ENCODE data around the gene CDK6.

CDK6 gene

DNA sequence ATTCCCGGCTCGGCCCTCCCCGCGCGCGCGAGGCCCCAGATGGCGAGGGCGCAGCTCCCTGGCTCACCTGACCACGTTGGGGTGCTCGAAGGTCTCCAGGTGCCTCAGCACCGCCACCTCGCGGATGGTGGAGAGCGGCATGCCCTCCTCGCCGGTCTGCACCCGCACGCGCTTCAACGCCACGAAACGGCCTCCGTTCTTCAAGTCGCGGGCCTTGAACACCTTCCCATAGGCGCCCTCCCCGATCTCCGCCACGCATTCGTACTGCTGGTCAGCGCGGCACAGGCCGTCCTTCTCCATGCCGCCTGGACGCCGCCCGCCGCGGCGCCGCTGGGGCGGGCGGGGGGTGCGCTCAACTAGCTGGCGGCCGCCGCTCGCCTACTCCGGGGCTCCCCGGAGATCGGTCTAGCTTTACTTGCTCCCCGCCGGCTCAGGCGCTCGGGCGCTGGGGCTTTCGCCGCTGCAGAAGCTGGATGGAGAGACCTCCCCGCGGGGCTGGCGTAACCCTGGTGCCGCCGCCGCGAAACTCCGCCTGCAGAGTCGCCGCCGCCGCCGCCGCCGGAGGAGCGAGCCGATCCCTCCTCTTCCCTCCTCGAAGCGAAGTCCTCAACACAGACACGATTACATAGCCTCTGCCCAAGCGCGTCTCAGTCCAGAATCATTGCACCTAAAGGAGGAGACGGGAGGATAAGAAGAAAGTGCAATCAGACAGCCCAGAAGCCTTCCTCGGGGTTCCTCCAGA, 3.2 kb downstream of the CDK6 start:
- H3K4me3 Mint-ChIP-seq = peak overlapping the region; percentile 90 to 99 (median 97)
- H3K9me3 Mint-ChIP-seq = no peaks in the 10 kb centered on the region
- peaks cover 9% of the 10 kb centered on the region for H3K27me3 Mint-ChIP-seq (ENCODE audit: low read depth)
- TF ChIP-seq, protein P1, sequence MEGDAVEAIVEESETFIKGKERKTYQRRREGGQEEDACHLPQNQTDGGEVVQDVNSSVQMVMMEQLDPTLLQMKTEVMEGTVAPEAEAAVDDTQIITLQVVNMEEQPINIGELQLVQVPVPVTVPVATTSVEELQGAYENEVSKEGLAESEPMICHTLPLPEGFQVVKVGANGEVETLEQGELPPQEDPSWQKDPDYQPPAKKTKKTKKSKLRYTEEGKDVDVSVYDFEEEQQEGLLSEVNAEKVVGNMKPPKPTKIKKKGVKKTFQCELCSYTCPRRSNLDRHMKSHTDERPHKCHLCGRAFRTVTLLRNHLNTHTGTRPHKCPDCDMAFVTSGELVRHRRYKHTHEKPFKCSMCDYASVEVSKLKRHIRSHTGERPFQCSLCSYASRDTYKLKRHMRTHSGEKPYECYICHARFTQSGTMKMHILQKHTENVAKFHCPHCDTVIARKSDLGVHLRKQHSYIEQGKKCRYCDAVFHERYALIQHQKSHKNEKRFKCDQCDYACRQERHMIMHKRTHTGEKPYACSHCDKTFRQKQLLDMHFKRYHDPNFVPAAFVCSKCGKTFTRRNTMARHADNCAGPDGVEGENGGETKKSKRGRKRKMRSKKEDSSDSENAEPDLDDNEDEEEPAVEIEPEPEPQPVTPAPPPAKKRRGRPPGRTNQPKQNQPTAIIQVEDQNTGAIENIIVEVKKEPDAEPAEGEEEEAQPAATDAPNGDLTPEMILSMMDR (IDR thresholded peaks at IDR 0.05; ENCODE audit: unreplicated experiment in 3 of 3) = peak; percentile 76 to 89 (median 78)
- peaks cover 45% of the 10 kb centered on the region for H3K4me1 Mint-ChIP-seq
- H3K36me3 Mint-ChIP-seq (ENCODE audit: low read depth) = peaks cover 18% of the 10 kb centered on the region
- peak overlapping the region; percentile 98 to 100 (median 100) for H3K27ac Mint-ChIP-seq

DNA sequence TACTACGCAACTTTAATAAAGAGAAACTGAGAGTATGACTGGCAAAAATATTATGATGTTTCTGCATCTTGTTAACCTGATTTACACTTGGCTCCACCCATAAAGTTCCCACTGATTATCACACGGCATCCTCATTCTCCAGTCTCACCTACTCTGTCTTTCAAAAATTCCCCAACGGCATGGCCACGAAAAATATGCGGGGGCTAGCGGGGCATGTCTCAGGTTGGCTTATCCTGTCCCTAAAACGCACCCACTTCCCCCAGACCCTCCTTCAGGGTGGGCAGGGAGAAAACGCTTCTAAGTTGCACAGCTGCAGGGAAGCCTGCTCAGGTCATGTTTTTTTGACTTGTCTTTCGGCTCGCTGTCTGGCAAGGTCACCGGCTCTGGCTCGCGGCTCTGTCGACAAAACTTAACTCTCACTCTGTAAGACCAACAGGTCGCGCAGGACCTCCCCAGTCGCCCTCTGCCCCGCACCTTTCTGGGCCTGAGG, 3.8 kb downstream of the CDK6 start:
- peaks cover 9% of the 10 kb centered on the region for H3K27me3 Mint-ChIP-seq (ENCODE audit: low read depth)
- H3K27ac Mint-ChIP-seq = peak overlapping the region; percentile 93 to 100 (median 98)
- TF ChIP-seq, protein P1 (IDR thresholded peaks at IDR 0.05; ENCODE audit: unreplicated experiment in 3 of 3) = no peak
- H3K4me3 Mint-ChIP-seq = peak overlapping the region; percentile 90 to 99 (median 97)
- H3K4me1 Mint-ChIP-seq = peaks cover 48% of the 10 kb centered on the region
- peaks cover 18% of the 10 kb centered on the region for H3K36me3 Mint-ChIP-seq (ENCODE audit: low read depth)
- no peaks in the 10 kb centered on the region for H3K9me3 Mint-ChIP-seq

DNA sequence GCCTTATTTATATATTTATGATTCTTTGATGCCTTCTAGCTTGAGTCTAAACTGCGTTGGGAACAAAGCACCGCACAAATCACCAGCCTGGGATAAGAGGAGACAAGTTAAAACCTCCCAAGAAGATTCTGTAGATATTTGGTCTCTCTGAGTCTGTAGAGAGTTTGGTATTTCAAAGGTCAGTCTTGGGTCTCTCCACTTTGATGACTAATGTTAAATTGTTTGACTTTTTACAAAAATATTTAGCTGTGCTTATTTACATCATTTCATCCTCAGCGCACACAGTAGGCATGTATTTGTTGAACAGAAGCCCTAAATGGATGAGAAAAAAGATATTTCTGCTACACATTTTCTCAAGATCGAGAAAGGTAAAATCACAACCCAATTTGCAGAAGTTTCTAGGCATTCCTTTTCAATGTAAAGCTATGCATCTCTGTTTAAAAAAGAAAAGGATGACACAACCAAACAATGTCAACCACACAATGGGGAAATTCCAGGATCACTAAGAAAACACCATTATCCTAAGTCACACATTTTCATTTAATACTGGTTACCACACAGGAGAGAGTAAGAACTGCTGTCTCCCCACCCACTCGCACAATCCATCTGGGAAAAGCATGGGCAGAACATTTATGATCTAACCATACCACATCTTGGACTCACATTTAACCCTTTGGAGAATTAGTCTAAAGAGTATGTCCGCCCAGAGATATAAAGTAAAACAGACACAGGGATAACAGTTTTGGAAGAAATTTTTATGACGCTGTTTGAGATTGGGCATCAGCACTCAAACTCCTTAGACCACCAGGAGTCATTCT, 4.4 kb downstream of the CDK6 start:
- H3K4me3 Mint-ChIP-seq = peak overlapping the region; percentile 90 to 99 (median 97)
- TF ChIP-seq, protein P1 (IDR thresholded peaks at IDR 0.05; ENCODE audit: unreplicated experiment in 3 of 3) = no peak

DNA sequence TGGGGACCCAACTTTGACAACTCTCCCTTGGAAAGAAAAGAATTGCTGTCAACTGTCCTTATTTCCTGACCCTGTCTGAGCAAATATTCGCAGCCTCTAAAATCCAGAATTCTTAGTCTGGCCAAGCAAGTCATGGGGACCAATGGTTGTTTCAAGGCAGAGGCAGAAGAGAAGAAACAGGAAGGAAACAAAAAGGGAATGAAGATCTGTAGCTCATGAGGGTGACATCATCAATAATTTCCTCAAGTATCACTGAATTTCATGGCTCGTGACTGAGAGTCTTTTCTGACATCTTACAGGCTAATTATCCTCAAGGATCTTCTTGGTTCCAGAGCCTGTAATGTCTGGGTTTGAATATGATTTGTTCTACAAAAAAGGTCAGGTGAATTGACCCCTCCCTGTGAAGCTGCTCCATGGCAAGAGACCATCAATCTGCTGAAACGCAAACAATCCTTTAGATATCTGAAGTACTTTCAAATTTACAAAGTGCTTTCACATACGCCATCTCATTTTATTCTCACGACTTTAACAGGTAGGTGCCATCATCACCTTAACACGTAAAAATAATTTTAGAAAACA, 5.8 kb downstream of the CDK6 start:
- H3K4me1 Mint-ChIP-seq = peaks cover 55% of the 10 kb centered on the region
- peaks cover 24% of the 10 kb centered on the region for H3K36me3 Mint-ChIP-seq (ENCODE audit: low read depth)
- TF ChIP-seq, protein P1 (IDR thresholded peaks at IDR 0.05; ENCODE audit: unreplicated experiment in 3 of 3) = no peak
- H3K27ac Mint-ChIP-seq = peak overlapping the region in 1 of 3 experiments; percentile 100
- peak overlapping the region; percentile 90 to 99 (median 97) for H3K4me3 Mint-ChIP-seq
- H3K27me3 Mint-ChIP-seq (ENCODE audit: low read depth) = no peaks in the 10 kb centered on the region
- no peaks in the 10 kb centered on the region for H3K9me3 Mint-ChIP-seq

More for the DNA sequence above, 4.4 kb downstream of the CDK6 start:
- peaks cover 47% of the 10 kb centered on the region for H3K4me1 Mint-ChIP-seq
- peaks cover 18% of the 10 kb centered on the region for H3K36me3 Mint-ChIP-seq (ENCODE audit: low read depth)
- peak overlapping the region; percentile 93 to 100 (median 98) for H3K27ac Mint-ChIP-seq
- H3K9me3 Mint-ChIP-seq = no peaks in the 10 kb centered on the region
- H3K27me3 Mint-ChIP-seq (ENCODE audit: low read depth) = peaks cover 3% of the 10 kb centered on the region

DNA sequence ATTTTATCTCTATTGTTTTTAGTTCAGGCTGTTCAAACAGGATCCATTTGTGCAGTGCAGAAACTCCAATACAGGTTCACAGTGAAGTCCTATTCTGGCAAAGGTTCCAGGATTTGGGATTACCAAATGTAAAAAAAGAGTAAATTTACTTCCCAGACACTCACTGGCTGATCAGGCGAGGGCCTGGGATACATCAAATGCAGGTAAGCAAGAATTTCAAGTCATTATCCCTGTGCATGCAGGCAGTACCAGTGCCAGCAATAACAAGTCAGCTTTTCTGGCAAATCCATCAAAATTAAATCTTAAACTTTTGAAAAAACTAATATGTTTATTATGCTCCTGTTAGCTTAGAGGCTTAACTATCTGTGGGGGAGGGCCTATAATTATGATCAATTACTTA, 6.3 kb downstream of the CDK6 start:
- H3K27ac Mint-ChIP-seq = no peak overlapping the region
- peak overlapping the region; percentile 47 to 97 (median 90) for H3K4me3 Mint-ChIP-seq
- H3K9me3 Mint-ChIP-seq = no peaks in the 10 kb centered on the region
- TF ChIP-seq, protein P1 (IDR thresholded peaks at IDR 0.05; ENCODE audit: unreplicated experiment in 3 of 3) = no peak
- H3K27me3 Mint-ChIP-seq (ENCODE audit: low read depth) = no peaks in the 10 kb centered on the region
- peaks cover 50% of the 10 kb centered on the region for H3K4me1 Mint-ChIP-seq
- peaks cover 27% of the 10 kb centered on the region for H3K36me3 Mint-ChIP-seq (ENCODE audit: low read depth)
